HUES6 (cell line): ENCODE measurements around the gene FNIP1.

Experiments
- H3K27ac ChIP-seq: 2 replicates; pipeline ENCODE4 v1.7.0; 2013; ENCODE audit warnings: low read depth, mild to moderate bottlenecking, low read length, inconsistent platforms
- H3K27me3 ChIP-seq: 2 replicates; pipeline ENCODE4 v1.6.1; 2013; ENCODE audit warnings: low read length; ENCODE audit not compliant: control insufficient read depth, insufficient read depth
- H3K36me3 ChIP-seq: 2 replicates; pipeline ENCODE4 v1.6.1; 2013; ENCODE audit warnings: low read length; ENCODE audit not compliant: control insufficient read depth, insufficient read depth
- H3K4me1 ChIP-seq: 2 replicates; pipeline ENCODE4 v1.6.1; 2013; ENCODE audit warnings: low read length; ENCODE audit not compliant: control insufficient read depth, insufficient read depth
- H3K4me3 ChIP-seq: 2 replicates; pipeline ENCODE4 v1.5.1; 2013; ENCODE audit warnings: low read depth, low read length
- H3K9ac ChIP-seq: one replicate; pipeline ENCODE4 v1.6.1; 2013; ENCODE audit warnings: mild to moderate bottlenecking, low read length
- H3K9me3 ChIP-seq: 2 replicates; pipeline ENCODE4 v1.6.1; 2013; ENCODE audit warnings: low read depth, low read length; ENCODE audit not compliant: control insufficient read depth, insufficient read depth

The FNIP1 gene

DNA sequence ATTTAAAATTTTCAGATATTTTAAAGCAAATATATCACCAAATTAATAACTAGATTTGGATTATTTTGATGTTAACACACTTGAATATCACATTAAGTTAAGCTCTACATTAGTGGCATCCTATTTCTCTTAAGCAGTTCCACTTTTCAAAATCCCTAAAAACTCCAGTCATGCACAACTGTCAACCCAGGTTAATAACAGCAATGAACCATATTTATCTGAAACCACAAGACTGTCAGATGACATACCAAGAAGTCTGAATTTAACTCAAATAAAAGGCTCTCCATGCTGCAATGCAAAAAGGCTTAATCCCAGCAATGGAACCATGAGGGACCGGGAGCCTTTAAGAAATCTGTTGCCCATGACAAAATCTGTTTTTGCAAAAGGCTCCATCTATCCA lies 27.5 kb downstream of the FNIP1 start:
- no peaks in the 10 kb centered on the region for H3K27me3 ChIP-seq
- no peak overlapping the region for H3K9ac ChIP-seq
- no peaks in the 10 kb centered on the region for H3K4me1 ChIP-seq
- H3K36me3 ChIP-seq = peaks cover 5% of the 10 kb centered on the region; the same call in 1 of the 2 replicates
- no peak overlapping the region for H3K27ac ChIP-seq
- H3K9me3 ChIP-seq = 0 out of 2 replicates have a peak, but pooled peaks cover 2% of the 10 kb centered on the region
- no peak overlapping the region for H3K4me3 ChIP-seq

DNA sequence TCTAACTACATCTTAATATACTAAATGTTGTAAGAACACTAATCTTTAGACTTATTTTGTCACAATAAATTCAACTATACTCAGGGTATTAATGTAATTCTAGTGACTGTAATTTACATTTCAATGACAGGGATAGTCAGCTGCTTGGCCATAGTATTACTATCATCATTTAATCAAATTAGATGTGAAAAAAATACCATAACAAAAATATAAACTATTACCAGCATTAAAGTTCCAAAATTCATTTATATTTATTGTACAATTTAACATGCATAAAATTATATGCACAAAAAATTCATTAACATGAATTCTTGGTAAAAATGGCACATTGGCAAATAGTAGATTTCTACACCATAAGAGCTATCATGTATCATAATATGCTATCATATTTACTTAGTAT lies 28.9 kb downstream of the FNIP1 start:
- H3K36me3 ChIP-seq = peaks cover 7% of the 10 kb centered on the region; the same call in 1 of the 2 replicates
- no peak overlapping the region for H3K9ac ChIP-seq
- no peak overlapping the region for H3K4me3 ChIP-seq
- H3K9me3 ChIP-seq = peaks cover 12% of the 10 kb centered on the region; the same call in 1 of the 2 replicates
- H3K27me3 ChIP-seq = no peaks in the 10 kb centered on the region
- H3K27ac ChIP-seq = no peak overlapping the region
- no peaks in the 10 kb centered on the region for H3K4me1 ChIP-seq

DNA sequence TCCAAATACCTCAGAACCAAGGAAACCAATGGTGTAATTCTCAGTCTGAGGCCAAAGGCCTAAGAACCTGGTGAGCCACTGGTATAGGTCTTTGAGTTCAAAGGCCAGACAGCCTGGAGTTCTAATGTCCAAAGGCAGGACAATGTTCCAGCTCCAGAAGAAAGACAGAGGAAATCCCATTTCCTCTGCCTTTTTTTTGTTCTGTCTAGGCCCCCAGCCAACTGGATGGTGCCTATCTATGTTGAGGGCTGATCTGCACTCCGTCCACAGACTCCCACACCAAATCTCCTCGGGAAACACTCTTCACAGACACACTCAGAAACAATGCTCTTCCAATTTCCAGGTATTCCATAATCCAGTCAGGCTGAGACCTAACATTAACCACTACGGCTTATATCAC lies 30.1 kb downstream of the FNIP1 start:
- Histone ChIP-seq H3K9me3 (peaks cover 12% of the 10 kb centered on the region; the same call in 1 of the 2 replicates), H3K9ac (no peak overlapping the region), H3K36me3 (peaks cover 7% of the 10 kb centered on the region; the same call in 1 of the 2 replicates), H3K27me3 (no peaks in the 10 kb centered on the region), H3K4me3 (no peak overlapping the region), H3K4me1 (no peaks in the 10 kb centered on the region), H3K27ac (no peak overlapping the region)

DNA sequence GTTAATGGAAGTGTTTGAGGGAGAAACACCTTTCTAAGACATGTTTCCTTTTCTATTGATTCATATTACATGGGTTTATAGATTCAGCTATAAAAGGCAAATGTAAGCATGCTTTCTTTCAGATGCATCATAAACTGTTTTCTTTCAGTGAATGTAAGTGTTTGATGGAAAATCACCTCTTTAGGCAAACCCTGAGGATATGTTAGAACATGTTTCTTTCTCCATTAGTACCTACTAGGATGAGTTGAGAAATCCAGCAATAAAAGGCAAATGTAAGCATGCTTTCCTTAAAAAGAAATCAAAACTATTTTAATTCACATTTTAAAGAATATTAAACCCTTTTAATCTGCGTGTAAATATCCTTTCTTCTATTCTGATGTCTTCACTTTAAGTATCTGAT lies 31.6 kb downstream of the FNIP1 start:
- Histone ChIP-seq H3K36me3 (peaks cover 7% of the 10 kb centered on the region; the same call in 1 of the 2 replicates), H3K4me3 (no peak overlapping the region), H3K4me1 (no peaks in the 10 kb centered on the region), H3K9me3 (peaks cover 12% of the 10 kb centered on the region; the same call in 1 of the 2 replicates), H3K9ac (no peak overlapping the region), H3K27me3 (no peaks in the 10 kb centered on the region), H3K27ac (no peak overlapping the region)

GRCh38 chr5:131763968-131764367 lies 32.8 kb downstream of the FNIP1 start:
- Histone ChIP-seq H3K9ac (no peak overlapping the region), H3K4me1 (no peaks in the 10 kb centered on the region), H3K27ac (no peak overlapping the region), H3K36me3 (peaks cover 7% of the 10 kb centered on the region; the same call in 1 of the 2 replicates), H3K9me3 (peaks cover 12% of the 10 kb centered on the region; the same call in 1 of the 2 replicates), H3K4me3 (no peak overlapping the region), H3K27me3 (no peaks in the 10 kb centered on the region)

GRCh38 chr5:131760793-131761192 lies 36.0 kb downstream of the FNIP1 start:
- H3K36me3 ChIP-seq = peaks cover 7% of the 10 kb centered on the region; the same call in 1 of the 2 replicates

DNA sequence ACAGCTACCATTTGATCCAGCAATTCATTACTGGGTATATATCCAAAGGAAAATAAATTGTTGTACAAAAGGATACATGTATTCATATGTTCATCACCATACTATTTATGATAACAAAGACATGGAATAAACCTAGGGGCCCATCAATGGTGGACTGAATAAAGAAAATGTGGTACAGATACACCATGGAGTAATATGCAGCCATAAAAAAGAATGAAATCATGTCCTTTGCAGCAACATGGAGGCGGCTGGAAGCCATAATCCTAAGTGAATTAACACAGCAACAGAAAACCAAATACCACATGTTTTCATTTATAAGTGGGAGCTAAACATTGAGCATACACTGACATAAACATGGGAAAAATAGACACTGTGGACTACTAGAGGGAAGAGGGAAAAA lies 37.1 kb downstream of the FNIP1 start:
- Histone ChIP-seq H3K27ac (no peak overlapping the region), H3K9me3 (peaks cover 11% of the 10 kb centered on the region; the same call in 1 of the 2 replicates), H3K4me1 (no peaks in the 10 kb centered on the region), H3K4me3 (no peak overlapping the region), H3K36me3 (peaks cover 4% of the 10 kb centered on the region; the same call in 1 of the 2 replicates), H3K9ac (no peak overlapping the region), H3K27me3 (no peaks in the 10 kb centered on the region)

More at GRCh38 chr5:131760793-131761192, 36.0 kb downstream of the FNIP1 start:
- Histone ChIP-seq H3K9ac (no peak overlapping the region), H3K4me3 (no peak overlapping the region), H3K27me3 (no peaks in the 10 kb centered on the region), H3K4me1 (no peaks in the 10 kb centered on the region), H3K9me3 (peaks cover 12% of the 10 kb centered on the region; the same call in 1 of the 2 replicates), H3K27ac (no peak overlapping the region)

DNA sequence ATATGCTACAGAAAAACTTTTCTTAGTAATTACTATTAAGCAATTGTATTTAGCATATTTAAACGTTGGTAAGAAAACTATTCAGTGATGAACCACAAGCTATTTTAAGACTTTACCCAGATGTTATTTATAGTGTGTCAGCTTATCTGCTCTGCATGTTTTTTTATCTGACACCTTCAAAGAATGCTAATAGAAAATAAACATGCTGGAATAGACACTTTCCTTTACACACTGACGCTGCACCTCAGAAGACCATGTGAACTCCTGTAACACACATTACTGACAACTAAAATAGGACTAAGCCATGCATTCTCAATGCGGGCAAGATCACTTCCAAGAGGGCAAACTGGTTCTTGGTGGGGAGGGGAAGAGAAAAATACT lies 38.3 kb downstream of the FNIP1 start:
- H3K27me3 ChIP-seq = no peaks in the 10 kb centered on the region
- H3K4me3 ChIP-seq = no peak overlapping the region
- H3K27ac ChIP-seq = no peak overlapping the region
- H3K4me1 ChIP-seq = no peaks in the 10 kb centered on the region
- no peak overlapping the region for H3K9ac ChIP-seq
- no peaks in the 10 kb centered on the region for H3K36me3 ChIP-seq
- peaks cover 5% of the 10 kb centered on the region; the same call in 1 of the 2 replicates for H3K9me3 ChIP-seq

- Histone ChIP-seq H3K9ac (no peak overlapping the region), H3K36me3 (no peaks in the 10 kb centered on the region), H3K27me3 (no peaks in the 10 kb centered on the region), H3K4me1 (no peaks in the 10 kb centered on the region), H3K27ac (no peak overlapping the region), H3K4me3 (no peak overlapping the region), H3K9me3 (peaks cover 1% of the 10 kb centered on the region; the same call in 1 of the 2 replicates)
Measured at GRCh38 chr5:131757830-131758519, 38.8 kb downstream of the FNIP1 start.

- no peaks in the 10 kb centered on the region for H3K27me3 ChIP-seq
- H3K9me3 ChIP-seq = peaks cover 4% of the 10 kb centered on the region; the same call in 1 of the 2 replicates
- no peak overlapping the region for H3K9ac ChIP-seq
- H3K4me3 ChIP-seq = no peak overlapping the region
- H3K27ac ChIP-seq = no peak overlapping the region
- no peaks in the 10 kb centered on the region for H3K4me1 ChIP-seq
- H3K36me3 ChIP-seq = no peaks in the 10 kb centered on the region
Measured at GRCh38 chr5:131756942-131757341, 39.9 kb downstream of the FNIP1 start.

- no peaks in the 10 kb centered on the region for H3K27me3 ChIP-seq
- peaks cover 4% of the 10 kb centered on the region; the same call in 1 of the 2 replicates for H3K9me3 ChIP-seq
- H3K4me1 ChIP-seq = no peaks in the 10 kb centered on the region
- no peak overlapping the region for H3K27ac ChIP-seq
- no peak overlapping the region for H3K9ac ChIP-seq
- no peak overlapping the region for H3K4me3 ChIP-seq
- H3K36me3 ChIP-seq = no peaks in the 10 kb centered on the region
Measured at GRCh38 chr5:131754363-131754762, 42.5 kb downstream of the FNIP1 start.
